SU-DHL-6 (cell line): ENCODE results near the gene KHDRBS1.

Source experiments
- CTCF ChIP-seq: fragments of 200-600 bp; sonication (generic); IDR thresholded peaks from one replicate; pipeline ENCODE4 v1.5.1; 2017; ENCODE audit warnings: antibody characterized with exemption, mild to moderate bottlenecking, low read length, moderate library complexity; ENCODE audit not compliant: insufficient read depth, poor library complexity, severe bottlenecking
- EZH2phosphoT487 ChIP-seq: fragments of 200-600 bp; sonication (generic), shearing (Covaris generic); conservative IDR thresholded peaks from 2 replicates; pipeline ENCODE4 v1.6.1; 2018; ENCODE audit warnings: mild to moderate bottlenecking, antibody characterized with exemption, low read length, moderate library complexity, mixed read lengths

- TF ChIP-seq CTCF (no peak), EZH2phosphoT487 (no peak)
These were observed 59.1 kb downstream of the KHDRBS1 start, which contains the start of gene TMEM39B for GRCh38 chr1:32072622-32073298.
